GM06990 (cell line): ENCODE measurements around the gene MYRFL.

ENCODE experiments used
- DNase-seq: peaks from one replicate; pipeline ENCODE4 v3.0.0-alpha.2; 2011; ENCODE audit not compliant: insufficient read length; ENCODE audit errors: extremely low read depth
- H3K27me3 ChIP-seq: replicated peaks from 2 replicates; pipeline ENCODE4 v1.6.0; 2011; ENCODE audit warnings: low read length; ENCODE audit not compliant: control insufficient read depth, insufficient read depth
- H3K36me3 ChIP-seq: 2 replicates; pipeline ENCODE4 v1.5.1; 2011; ENCODE audit warnings: low read length; ENCODE audit not compliant: control insufficient read depth, insufficient read depth
- H3K4me3 ChIP-seq: replicated peaks from 2 replicates; pipeline ENCODE4 v1.5.1; 2011; ENCODE audit warnings: low read depth, mild to moderate bottlenecking, control low read depth, low read length
- CTCF ChIP-seq: IDR thresholded peaks from 2 replicates; pipeline ENCODE4 v1.5.1; 2011; ENCODE audit warnings: low read length, control low read depth, mild to moderate bottlenecking, inconsistent platforms; ENCODE audit not compliant: insufficient read depth, poor library complexity, severe bottlenecking

The MYRFL gene

GRCh38 chr12:70005864-70006618 lies 181.0 kb downstream of the MYRFL start:
- DNase-seq, result no peak
- TF ChIP-seq CTCF, result no peak
- H3K36me3 ChIP-seq, result no peaks in the 10 kb centered on the region
- H3K27me3 ChIP-seq, result no peaks in the 10 kb centered on the region
- H3K4me3 ChIP-seq, result no peak overlapping the region

GRCh38 chr12:70006619-70006973 lies 181.6 kb downstream of the MYRFL start:
- H3K4me3 ChIP-seq, result no peak overlapping the region
- H3K36me3 ChIP-seq, result no peaks in the 10 kb centered on the region
- TF ChIP-seq CTCF, result no peak
- no peak for DNase-seq
- H3K27me3 ChIP-seq, result no peaks in the 10 kb centered on the region

DNA sequence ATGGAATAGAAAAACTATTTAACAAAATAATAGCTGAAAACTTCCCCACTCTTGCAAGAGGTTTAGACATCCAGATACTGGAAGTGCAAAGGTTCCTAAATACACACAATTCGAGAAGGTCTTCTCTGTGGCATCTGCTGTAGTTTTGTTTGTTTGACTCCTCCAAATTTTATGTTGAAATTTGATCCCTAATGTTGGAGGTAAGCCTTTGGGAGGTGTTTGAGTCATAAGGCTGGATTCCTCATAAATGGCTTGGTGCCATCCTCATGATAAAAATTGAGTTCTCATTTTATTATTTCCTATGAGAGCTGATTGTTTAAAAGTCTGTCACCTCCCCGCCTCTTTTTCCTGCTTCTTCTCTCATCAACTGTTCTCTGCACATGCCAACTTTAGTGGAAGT lies 182.7 kb downstream of the MYRFL start:
- DNase-seq, result no peak
- TF ChIP-seq CTCF, result no peak
- H3K36me3 ChIP-seq, result no peaks in the 10 kb centered on the region
- H3K4me3 ChIP-seq, result no peak overlapping the region
- H3K27me3 ChIP-seq, result no peaks in the 10 kb centered on the region
